ENCODE data around the gene IL19.

GRCh38 chr1:206800891-206801290, 30.3 kb downstream of the IL19 start:
- TF ChIP-seq, protein P1, sequence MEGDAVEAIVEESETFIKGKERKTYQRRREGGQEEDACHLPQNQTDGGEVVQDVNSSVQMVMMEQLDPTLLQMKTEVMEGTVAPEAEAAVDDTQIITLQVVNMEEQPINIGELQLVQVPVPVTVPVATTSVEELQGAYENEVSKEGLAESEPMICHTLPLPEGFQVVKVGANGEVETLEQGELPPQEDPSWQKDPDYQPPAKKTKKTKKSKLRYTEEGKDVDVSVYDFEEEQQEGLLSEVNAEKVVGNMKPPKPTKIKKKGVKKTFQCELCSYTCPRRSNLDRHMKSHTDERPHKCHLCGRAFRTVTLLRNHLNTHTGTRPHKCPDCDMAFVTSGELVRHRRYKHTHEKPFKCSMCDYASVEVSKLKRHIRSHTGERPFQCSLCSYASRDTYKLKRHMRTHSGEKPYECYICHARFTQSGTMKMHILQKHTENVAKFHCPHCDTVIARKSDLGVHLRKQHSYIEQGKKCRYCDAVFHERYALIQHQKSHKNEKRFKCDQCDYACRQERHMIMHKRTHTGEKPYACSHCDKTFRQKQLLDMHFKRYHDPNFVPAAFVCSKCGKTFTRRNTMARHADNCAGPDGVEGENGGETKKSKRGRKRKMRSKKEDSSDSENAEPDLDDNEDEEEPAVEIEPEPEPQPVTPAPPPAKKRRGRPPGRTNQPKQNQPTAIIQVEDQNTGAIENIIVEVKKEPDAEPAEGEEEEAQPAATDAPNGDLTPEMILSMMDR (IDR thresholded peaks at IDR 0.05) = no peak
- TF ChIP-seq POLR2AphosphoS5 (IDR thresholded peaks at IDR 0.05) (no peak), EP300 (IDR thresholded peaks at IDR 0.05) (no peak), POLR2A (IDR thresholded peaks at IDR 0.05) (no peak)

Data from upper lobe of left lung (tissue), 4 donors.